Activated CD8-positive, alpha-beta memory T cell treated with anti-CD3 and anti-CD28 coated beads for 1 hour (primary cell): ENCODE data around the gene KRT2.

ENCODE experiments used
- DNase-seq, 2 donors: peaks; one replicate each; pipeline ENCODE4 v3.0.0-alpha.2; 2020; ENCODE audit warnings: low read depth in 1 of 2; ENCODE audit errors: extremely low read depth in 1 of 2

Gene KRT2

GRCh38 chr12:52618216-52618615 is 33.8 kb downstream of the KRT2 start, which contains the start of gene KRT73:
Gene KRT73, minus strand, starts transcription at chr12:52618559. Its CDS starts 35 bp downstream, at chr12:52618524.
- DNase-seq: no peak

GRCh38 chr12:52617403-52617785 is 34.6 kb downstream of the KRT2 start:
- no peak for DNase-seq

- no peak for DNase-seq
Measured at GRCh38 chr12:52616680-52617402, 35.2 kb downstream of the KRT2 start.

GRCh38 chr12:52615912-52616311 is 36.1 kb downstream of the KRT2 start:
- DNase-seq: no peak

- no peak for DNase-seq
Measured at GRCh38 chr12:52615208-52615868, 36.7 kb downstream of the KRT2 start.

- DNase-seq: no peak
Measured at GRCh38 chr12:52614381-52615207, 37.4 kb downstream of the KRT2 start.

- no peak for DNase-seq
Measured at GRCh38 chr12:52613384-52614030, 38.5 kb downstream of the KRT2 start.

- DNase-seq: no peak
Measured at GRCh38 chr12:52612431-52613383, 39.3 kb downstream of the KRT2 start.

GRCh38 chr12:52611080-52611468 is 40.9 kb downstream of the KRT2 start:
- no peak for DNase-seq

GRCh38 chr12:52608826-52609630 is 43.0 kb downstream of the KRT2 start:
- DNase-seq: no peak

GRCh38 chr12:52608161-52608560 is 43.9 kb downstream of the KRT2 start:
- DNase-seq: no peak

GRCh38 chr12:52607314-52607713 is 44.7 kb downstream of the KRT2 start:
- DNase-seq: no peak

- no peak for DNase-seq
Measured at GRCh38 chr12:52606581-52607218, 45.3 kb downstream of the KRT2 start.

GRCh38 chr12:52606096-52606495 is 45.9 kb downstream of the KRT2 start:
- no peak for DNase-seq

- no peak for DNase-seq
Measured at GRCh38 chr12:52605542-52605941, 46.5 kb downstream of the KRT2 start.

- no peak for DNase-seq
Measured at GRCh38 chr12:52604859-52605258, 47.2 kb downstream of the KRT2 start.

GRCh38 chr12:52603314-52603713 is 48.7 kb downstream of the KRT2 start:
- DNase-seq: peak in 1 of 2 donors; percentile 31

- no peak for DNase-seq
Measured at GRCh38 chr12:52602552-52602951, 49.5 kb downstream of the KRT2 start.

GRCh38 chr12:52601671-52602070 is 50.3 kb downstream of the KRT2 start:
- no peak for DNase-seq
